GM19324 (cell line): Measurements from ENCODE around the gene INPP5J.
A peak's percentile ranks its signal among the peaks of the same experiment; 100 is the strongest.
"Not testable (repeated sequence)": the region's sequence is repeated elsewhere in the genome, so short reads cannot be mapped to it uniquely, and the experiment has no call there.

Experiments
- ATAC-seq: cut with Tn5 transposase; IDR thresholded peaks from one replicate; pipeline ENCODE4 v1.9.1; 2021; ENCODE audit warnings: mild to moderate bottlenecking, moderate library complexity; ENCODE audit not compliant: unreplicated experiment, low FRiP score

The INPP5J gene

GRCh38 chr22:31100762-31101525, 21.8 kb upstream of the INPP5J start:
- no peak for ATAC-seq

- no peak for ATAC-seq
Observed at GRCh38 chr22:31102441-31103081, 20.2 kb upstream of the INPP5J start.

GRCh38 chr22:31103111-31103510, 19.7 kb upstream of the INPP5J start:
- no peak for ATAC-seq

- ATAC-seq = no peak
Observed at GRCh38 chr22:31103899-31104694, 18.7 kb upstream of the INPP5J start.

GRCh38 chr22:31104869-31105268, 17.9 kb upstream of the INPP5J start:
- ATAC-seq = no peak

GRCh38 chr22:31105282-31105929, 17.4 kb upstream of the INPP5J start:
- ATAC-seq = no peak

GRCh38 chr22:31106001-31106571, 16.7 kb upstream of the INPP5J start:
- no peak for ATAC-seq

GRCh38 chr22:31106731-31107177, 16.0 kb upstream of the INPP5J start:
- ATAC-seq = no peak

GRCh38 chr22:31107178-31107893, 15.4 kb upstream of the INPP5J start, which contains the start of gene SELENOM:
Gene SELENOM (minus strand): TSS chr22:31107568. CDS start chr22:31107505, 63 bp downstream.
- ATAC-seq = peak; percentile 86

- ATAC-seq = peak; percentile 23
Observed at GRCh38 chr22:31107894-31108218, 14.9 kb upstream of the INPP5J start.

GRCh38 chr22:31112547-31113091, 10.1 kb upstream of the INPP5J start:
- not testable (repeated sequence) for ATAC-seq

- no peak for ATAC-seq
Observed at GRCh38 chr22:31118046-31118820, 4.5 kb upstream of the INPP5J start.

GRCh38 chr22:31119026-31119717, 3.6 kb upstream of the INPP5J start:
- ATAC-seq = no peak

GRCh38 chr22:31120230-31120629, 2.5 kb upstream of the INPP5J start:
- no peak for ATAC-seq

- ATAC-seq = no peak
Observed at GRCh38 chr22:31120642-31121041, 2.1 kb upstream of the INPP5J start.

GRCh38 chr22:31121403-31121802, 1.4 kb upstream of the INPP5J start:
- ATAC-seq = no peak

- ATAC-seq = no peak
Observed at GRCh38 chr22:31122196-31122531, 602 bp upstream of the INPP5J start.

GRCh38 chr22:31123292-31123602, 481 bp downstream of the INPP5J start:
- ATAC-seq = no peak
